NCI-H1092 treated with DMSO at 0.1 percent for 48 hours (cell line): Measurements from ENCODE around the gene TXNL1.
A peak's percentile ranks its signal among the peaks of the same experiment; 100 is the strongest.
"Not testable (repeated sequence)": the region's sequence is repeated elsewhere in the genome, so short reads cannot be mapped to it uniquely, and the experiment has no call there.

ENCODE experiments used
- DNase-seq: peaks from one replicate; lab custom pipeline; 2025; lab: John Stamatoyannopoulos, UW

The TXNL1 gene

GRCh38 chr18:56645415-56646016, 7.1 kb upstream of the TXNL1 start:
- peak; percentile 35 for DNase-seq

DNA sequence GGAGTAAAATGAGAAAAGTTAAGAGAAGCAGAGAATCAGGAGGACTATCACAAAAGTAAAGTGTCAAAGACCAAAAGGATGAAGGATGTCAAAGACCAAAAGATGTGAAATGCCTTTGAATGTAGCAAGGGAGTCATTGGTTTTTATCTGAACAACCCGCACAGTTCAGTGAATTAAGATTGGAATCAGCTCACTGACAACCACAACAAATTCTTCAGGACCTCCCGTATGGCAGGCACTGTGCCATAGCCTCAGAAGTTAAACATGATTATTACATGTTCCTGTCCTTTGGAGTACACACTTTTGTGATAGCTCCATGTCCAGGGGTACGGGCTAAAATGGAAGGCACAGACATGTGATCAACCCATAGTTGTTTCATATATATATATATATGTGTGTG, 5.0 kb upstream of the TXNL1 start:
- DNase-seq: no peak

- no peak for DNase-seq
Observed at GRCh38 chr18:56641714-56642337, 3.4 kb upstream of the TXNL1 start.

DNA sequence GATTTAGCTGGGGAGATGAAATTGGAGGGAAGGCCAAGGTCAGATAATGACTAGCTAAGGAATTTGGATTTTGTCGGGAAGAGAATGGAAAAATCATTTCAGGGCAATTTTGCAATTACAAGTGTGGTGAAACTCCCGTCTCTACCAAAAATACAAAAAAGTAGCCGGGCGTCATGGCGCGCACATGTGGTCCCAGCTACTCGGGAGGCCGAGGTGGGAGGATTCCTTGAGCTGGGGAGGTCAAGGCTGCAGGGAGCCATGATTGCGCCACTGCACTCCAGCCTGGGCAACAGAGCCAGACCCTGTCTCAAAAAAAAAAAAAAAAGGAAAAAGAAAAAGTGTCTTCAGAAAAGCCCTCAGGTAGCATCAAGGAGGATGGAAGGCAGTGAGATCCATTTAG, 1.2 kb upstream of the TXNL1 start:
- no peak for DNase-seq

DNA sequence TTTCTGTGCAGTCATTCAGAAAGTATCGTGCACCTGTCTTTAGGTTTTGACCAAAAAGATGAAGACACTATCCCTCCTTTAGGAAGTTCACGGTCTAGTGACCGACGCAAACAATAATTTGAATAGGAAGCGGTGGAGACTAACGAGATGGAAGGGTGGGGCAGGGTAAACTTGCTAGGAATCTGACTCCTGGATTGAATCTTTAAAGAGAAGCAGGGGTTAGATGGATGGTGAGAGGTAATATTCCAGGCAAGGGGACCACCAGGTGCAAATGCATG, 651 bp upstream of the TXNL1 start:
- peak; percentile 61 for DNase-seq

- no peak for DNase-seq
Observed at GRCh38 chr18:56637711-56638231, 621 bp downstream of the TXNL1 start.

DNA sequence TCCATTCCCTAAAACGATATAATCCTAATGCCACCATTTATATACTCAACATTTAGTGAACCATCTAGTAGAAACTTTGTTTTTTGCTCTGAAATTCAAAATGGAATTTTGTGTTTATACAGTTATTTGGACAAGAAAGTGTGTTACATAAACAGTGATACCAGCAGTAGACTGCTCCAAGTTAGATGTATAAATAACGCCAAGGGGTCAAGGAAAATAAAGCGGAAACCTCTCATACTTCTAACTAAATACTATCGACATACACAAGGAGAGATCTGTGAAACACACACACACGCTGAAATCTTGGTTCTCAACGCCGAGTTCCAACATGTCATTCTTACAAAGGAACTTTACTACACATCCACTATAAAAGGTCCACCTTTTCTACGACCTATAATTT, 1.2 kb downstream of the TXNL1 start:
- no peak for DNase-seq

DNA sequence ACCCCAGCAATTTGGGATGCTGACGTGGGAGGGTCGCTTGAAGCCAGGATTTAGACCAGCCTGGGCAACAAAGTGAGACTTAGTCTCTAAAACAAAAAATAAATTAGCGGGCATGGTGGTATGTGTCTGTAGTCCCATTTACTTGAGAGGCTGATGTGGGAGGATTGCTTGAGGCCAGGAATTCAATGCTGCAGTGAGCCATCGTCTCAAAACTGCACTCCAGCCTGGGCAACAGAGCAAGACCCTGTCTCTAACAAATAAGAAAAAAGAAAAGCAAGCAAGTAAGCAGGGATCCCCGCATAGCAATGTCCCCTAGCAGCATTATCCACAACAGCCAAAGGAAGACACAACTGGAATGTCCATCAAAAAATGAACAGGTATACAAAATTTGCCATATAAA, 3.4 kb downstream of the TXNL1 start:
- DNase-seq: no peak

DNA sequence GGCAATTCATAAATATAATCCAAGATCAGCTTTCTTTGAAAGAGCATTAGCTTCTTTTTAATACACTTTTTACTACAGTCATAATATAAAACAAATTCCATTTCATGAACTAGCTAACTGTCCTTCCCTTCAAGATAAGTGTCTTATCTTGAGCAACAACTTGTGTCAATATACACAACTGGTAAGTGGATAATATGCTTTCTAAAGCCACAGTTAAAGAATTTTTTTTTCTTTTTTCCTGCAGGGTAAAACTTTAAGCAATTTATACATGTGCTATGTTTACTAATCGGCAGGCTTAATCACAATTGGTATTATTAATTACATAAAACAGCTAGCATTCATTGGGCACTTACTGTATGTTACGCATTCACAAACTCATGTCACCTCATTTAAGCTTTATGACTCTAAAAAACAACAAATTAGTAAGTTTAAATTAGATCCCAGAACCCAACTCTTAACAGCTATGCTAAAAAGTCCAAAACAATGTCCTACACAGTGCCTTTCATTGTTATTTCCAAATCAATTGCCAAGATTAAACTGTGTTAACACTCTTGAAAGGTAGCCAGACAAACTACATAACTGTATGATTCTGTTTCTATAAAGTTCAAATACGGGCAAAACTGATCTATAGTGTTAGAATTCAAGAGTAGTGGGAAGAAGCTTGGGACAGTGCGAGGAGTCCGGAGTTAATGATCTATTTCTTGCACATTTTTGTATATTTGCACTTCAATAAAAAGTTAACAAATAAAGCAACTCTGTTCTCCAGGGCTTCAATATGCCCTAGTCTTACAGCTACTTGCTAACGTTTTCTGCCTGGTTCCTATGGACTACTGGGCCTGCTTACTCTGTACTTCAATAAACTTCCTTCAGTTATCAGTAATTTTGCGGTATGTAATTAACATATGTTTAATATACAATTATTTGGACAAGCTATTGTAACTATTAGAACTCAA, 6.0 kb downstream of the TXNL1 start:
- no peak for DNase-seq

- no peak for DNase-seq
Observed at GRCh38 chr18:56627991-56628390, 10.4 kb downstream of the TXNL1 start.

DNA sequence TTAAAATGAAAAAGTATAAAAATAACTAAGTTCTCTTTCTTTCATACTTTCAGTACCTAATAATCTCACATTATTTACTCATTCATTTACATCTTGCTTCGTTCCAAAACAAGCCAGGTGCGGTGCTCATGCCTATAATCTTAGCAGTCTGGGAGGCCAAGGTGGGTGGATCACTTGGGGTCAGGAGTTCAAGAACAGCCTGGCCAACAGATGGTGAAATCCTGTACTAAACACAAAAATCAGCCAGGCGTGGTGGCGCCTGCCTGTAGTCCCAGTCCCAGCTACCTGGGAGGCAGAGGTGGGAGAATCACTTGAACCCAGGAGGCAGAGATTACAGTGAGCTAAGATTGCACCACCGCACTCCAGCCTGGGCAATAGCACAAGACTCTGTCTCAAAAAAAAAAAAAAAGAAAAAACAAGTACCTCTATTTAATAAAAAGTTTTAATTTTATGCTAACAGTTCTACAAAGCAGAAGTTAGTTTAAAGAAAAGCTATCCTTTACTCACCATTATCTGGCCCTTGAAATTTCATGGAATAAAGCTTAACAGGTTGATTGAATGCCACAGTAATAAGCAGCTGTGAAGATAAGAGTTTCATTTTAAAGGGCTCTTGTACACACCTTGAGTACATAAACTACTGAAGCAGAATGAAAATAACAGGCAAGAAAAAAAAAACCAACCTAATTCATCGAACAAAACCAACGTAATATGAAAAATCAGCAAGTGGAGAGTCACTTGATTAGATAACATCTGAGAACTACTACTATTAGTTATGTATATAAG, 22.5 kb downstream of the TXNL1 start:
- DNase-seq: no peak

DNA sequence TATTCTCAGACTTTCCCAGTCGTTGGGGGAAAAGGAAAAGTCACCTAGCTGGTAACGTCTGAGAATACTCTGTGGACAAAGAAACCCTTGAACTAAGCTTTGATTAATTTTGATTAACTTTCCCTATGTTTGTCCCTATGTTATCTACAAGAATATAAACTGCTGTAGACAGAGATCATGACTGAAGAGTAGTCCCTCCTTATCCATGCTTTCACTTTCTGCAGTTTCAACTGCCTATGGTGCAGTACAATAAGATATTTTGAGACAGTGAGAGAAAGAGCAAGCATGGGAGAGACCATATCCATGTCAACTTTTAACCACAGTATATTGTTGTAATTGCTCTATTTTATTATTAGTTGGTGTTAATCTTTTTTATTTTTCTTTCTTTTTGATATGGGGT, 31.8 kb downstream of the TXNL1 start:
- DNase-seq: no peak

DNA sequence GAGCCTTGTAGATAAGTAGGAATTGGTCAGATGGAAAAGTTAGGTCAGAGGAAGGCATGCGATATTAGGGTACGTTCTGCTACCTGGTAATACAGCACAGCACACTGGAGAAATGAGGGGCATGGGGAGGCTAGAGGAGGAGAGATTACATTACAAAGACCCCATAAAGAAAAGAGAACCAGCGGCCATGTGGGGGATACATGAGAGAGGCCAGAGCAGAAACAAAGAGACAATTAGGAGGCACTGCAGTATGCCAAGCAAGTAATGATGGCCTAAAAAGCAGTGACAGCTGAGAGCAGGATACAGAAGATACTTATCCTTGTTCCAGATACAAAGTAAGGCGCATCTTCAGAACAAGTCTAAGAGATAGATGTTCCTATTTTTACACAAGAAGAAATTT, 40.0 kb downstream of the TXNL1 start:
- no peak for DNase-seq

GRCh38 chr18:56593906-56594305, 44.5 kb downstream of the TXNL1 start:
- no peak for DNase-seq

- DNase-seq: no peak
Observed at GRCh38 chr18:56580026-56580425, 58.4 kb downstream of the TXNL1 start.

- DNase-seq: no peak
Observed at GRCh38 chr18:56579451-56579850, 58.9 kb downstream of the TXNL1 start.

- DNase-seq: no peak
Observed at GRCh38 chr18:56576826-56577573, 61.4 kb downstream of the TXNL1 start.

GRCh38 chr18:56575819-56576663, 62.4 kb downstream of the TXNL1 start:
- peak; percentile 57 for DNase-seq

DNA sequence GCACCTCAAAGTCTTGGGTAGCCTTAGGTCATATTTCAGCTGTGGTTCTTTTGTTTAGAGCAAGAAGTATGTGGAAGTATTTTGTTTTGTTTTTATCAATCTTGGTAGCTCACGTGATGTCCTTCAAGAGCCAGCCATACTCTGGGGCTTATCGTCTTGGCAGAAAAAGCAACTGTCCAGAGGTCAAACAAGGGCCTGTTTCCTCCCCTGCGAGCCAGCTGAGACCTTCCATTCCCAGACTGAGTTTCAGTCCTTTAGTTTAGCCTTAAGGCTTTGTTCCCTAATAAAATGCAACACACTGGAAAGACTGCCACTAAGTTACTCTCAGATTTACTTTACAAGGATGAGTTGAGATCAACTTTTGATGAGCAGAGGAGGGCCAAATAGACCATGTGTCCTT, 63.5 kb downstream of the TXNL1 start:
- no peak for DNase-seq

DNA sequence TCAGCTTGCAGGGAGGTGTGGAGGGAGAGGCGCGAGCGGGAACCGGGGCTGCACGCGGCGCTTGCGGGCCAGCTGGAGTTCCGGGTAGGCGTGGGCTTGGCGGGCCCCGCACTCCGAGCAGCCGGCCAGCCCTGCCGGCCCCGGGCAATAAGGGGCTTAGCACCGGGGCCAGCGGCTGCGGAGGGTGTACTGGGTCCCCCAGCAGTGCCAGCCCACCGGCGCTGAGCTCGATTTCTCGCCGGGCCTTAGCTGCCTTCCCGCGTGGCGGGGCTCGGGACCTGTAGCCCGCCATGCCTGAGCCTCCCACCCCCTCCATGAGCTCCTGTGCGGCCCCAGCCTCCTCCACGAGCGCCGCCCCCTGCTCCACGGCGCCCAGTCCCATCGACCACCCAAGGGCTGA, 66.1 kb downstream of the TXNL1 start:
- DNase-seq: not testable (repeated sequence)

DNA sequence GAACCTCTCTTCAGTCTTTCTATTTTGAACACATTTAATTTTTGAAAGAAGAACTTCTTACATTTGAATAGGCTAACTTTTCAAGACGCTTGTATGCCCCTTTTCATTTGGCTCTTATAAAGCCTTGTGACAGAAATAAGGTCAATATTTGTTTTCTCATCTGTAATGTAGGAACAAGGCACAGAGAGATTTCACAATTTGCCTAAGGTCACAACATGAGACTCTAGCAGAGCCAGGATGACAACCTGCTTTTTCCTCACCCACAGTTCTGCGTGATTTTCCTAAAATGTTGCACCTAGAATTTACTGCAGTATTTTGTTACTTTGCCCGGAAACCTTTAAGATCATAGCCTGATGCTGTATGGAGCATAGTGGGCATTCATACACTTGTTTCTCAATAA, 67.4 kb downstream of the TXNL1 start:
- no peak for DNase-seq
